GM19452 (cell line): ENCODE results near the gene OR14A16.

Experiments
- ATAC-seq: cut with Tn5 transposase; IDR thresholded peaks from one replicate; pipeline ENCODE4 v1.9.1; 2021; ENCODE audit not compliant: unreplicated experiment

OR14A16 gene

GRCh38 chr1:247769603-247770002, 54.3 kb downstream of the OR14A16 start:
- ATAC-seq: no peak
